GM23338 (cell line): ENCODE measurements around the gene UBQLNL. TPM values are rescaled to one million over a fixed set of nuclear protein-coding genes. Genes with fewer than 3 reads are reported as not detected.

Experiments
- ATAC-seq: fragments of 200-7000 bp; cut with Tn5 transposase; 3 replicates; pipeline ENCODE4 v1.9.1; 2020
- DNase-seq: peaks from one replicate; pipeline ENCODE4 v3.0.0-alpha.2; 2015; ENCODE audit warnings: low spot score
- H2AFZ ChIP-seq: fragments of 200-600 bp; sonication (generic); 2 replicates; pipeline ENCODE4 v1.8.0; 2016; ENCODE audit warnings: antibody characterized with exemption, mild to moderate bottlenecking, moderate library complexity
- H3F3A ChIP-seq: fragments of 200-600 bp; sonication (generic); replicated peaks from 2 replicates; pipeline ENCODE4 v1.8.0; 2017; ENCODE audit warnings: antibody characterized with exemption, mixed run types, low read depth
- H3K27ac ChIP-seq: fragments of 200-600 bp; sonication (generic); 2 replicates; pipeline ENCODE4 v1.6.1; 2016; ENCODE audit warnings: low read depth
- H3K27me3 ChIP-seq: fragments of 200-600 bp; sonication (generic); 2 replicates; pipeline ENCODE4 v1.8.0; 2016; ENCODE audit warnings: mild to moderate bottlenecking, mixed run types, moderate library complexity; ENCODE audit not compliant: insufficient read depth
- H3K36me3 ChIP-seq: fragments of 200-600 bp; sonication (generic); 2 replicates; pipeline ENCODE4 v1.8.0; 2016; ENCODE audit warnings: mild to moderate bottlenecking; ENCODE audit not compliant: insufficient read depth
- H3K4me1 ChIP-seq: fragments of 200-600 bp; sonication (generic); 2 replicates; pipeline ENCODE4 v1.8.0; 2016; ENCODE audit warnings: mild to moderate bottlenecking, moderate library complexity; ENCODE audit not compliant: insufficient read depth
- H3K4me2 ChIP-seq: fragments of 200-600 bp; sonication (generic); 2 replicates; pipeline ENCODE4 v1.7.1; 2017; ENCODE audit warnings: mixed run types
- H3K4me3 ChIP-seq: fragments of 200-600 bp; sonication (generic); 2 replicates; pipeline ENCODE4 v1.6.1; 2016; ENCODE audit warnings: mixed run types
- H3K79me2 ChIP-seq: fragments of 200-600 bp; sonication (generic); replicated peaks from 2 replicates; pipeline ENCODE4 v1.8.0; 2017; ENCODE audit warnings: mild to moderate bottlenecking; ENCODE audit not compliant: insufficient read depth
- H3K9me2 ChIP-seq: fragments of 200-600 bp; sonication (generic); 2 replicates; pipeline ENCODE4 v1.8.0; 2017; ENCODE audit not compliant: insufficient read depth
- H4K20me1 ChIP-seq: fragments of 200-600 bp; sonication (generic); replicated peaks from 2 replicates; pipeline ENCODE4 v1.8.0; 2017; ENCODE audit warnings: mild to moderate bottlenecking; ENCODE audit not compliant: insufficient read depth
- H3K27ac Mint-ChIP-seq: 2 replicates; pipeline ENCODE4 v1.8.0; 2020; ENCODE audit warnings: inconsistent platforms, mild to moderate bottlenecking, moderate library complexity, mixed read lengths
- H3K27me3 Mint-ChIP-seq: 3 replicates; pipeline ENCODE4 v1.8.0; 2022; ENCODE audit warnings: low read depth, mild to moderate bottlenecking, moderate library complexity, mixed read lengths, inconsistent platforms; ENCODE audit not compliant: insufficient read depth, poor library complexity
- H3K36me3 Mint-ChIP-seq: 3 replicates; pipeline ENCODE4 v1.8.0; 2021; ENCODE audit warnings: low read depth, mild to moderate bottlenecking, inconsistent platforms, moderate library complexity, mixed read lengths
- H3K4me1 Mint-ChIP-seq: 3 replicates; pipeline ENCODE4 v1.8.0; 2020; ENCODE audit warnings: mild to moderate bottlenecking, inconsistent platforms, mixed read lengths
- H3K4me3 Mint-ChIP-seq: 3 replicates; pipeline ENCODE4 v1.8.0; 2021; ENCODE audit warnings: moderate library complexity, mild to moderate bottlenecking, inconsistent platforms, mixed read lengths
- H3K9me3 Mint-ChIP-seq: 3 replicates; pipeline ENCODE4 v1.8.0; 2020; ENCODE audit warnings: moderate library complexity, mild to moderate bottlenecking, inconsistent platforms, mixed read lengths
- ETS1 ChIP-seq: IDR thresholded peaks from 2 replicates; pipeline ENCODE4 v1.6.1; 2016; ENCODE audit warnings: antibody characterized with exemption
- EZH2phosphoT487 ChIP-seq: fragments of 200-600 bp; sonication (generic); IDR thresholded peaks from one replicate; pipeline ENCODE4 v1.8.1; 2018; ENCODE audit warnings: antibody characterized with exemption; ENCODE audit not compliant: unreplicated experiment
- JUNB ChIP-seq: IDR thresholded peaks from one replicate; pipeline ENCODE4 v1.6.1; 2016; ENCODE audit warnings: antibody characterized with exemption; ENCODE audit not compliant: unreplicated experiment
- NANOG ChIP-seq: IDR thresholded peaks from 2 replicates; pipeline ENCODE4 v1.6.1; 2016; ENCODE audit warnings: antibody characterized with exemption, borderline replicate concordance
- STAT1 ChIP-seq: IDR thresholded peaks from one replicate; pipeline ENCODE4 v1.6.1; 2016; ENCODE audit warnings: antibody characterized with exemption; ENCODE audit not compliant: unreplicated experiment
- ZNF114 ChIP-seq: fragments of 250-450 bp; sonication (Bioruptor Pico); IDR thresholded peaks from 2 replicates; pipeline ENCODE4 v1.5.0; 2020; ENCODE audit warnings: mild to moderate bottlenecking, moderate library complexity
- ZNF462 ChIP-seq: fragments of 250-450 bp; sonication (Bioruptor Pico); IDR thresholded peaks from 2 replicates; pipeline ENCODE4 v1.5.0; 2020; ENCODE audit warnings: mild to moderate bottlenecking, moderate library complexity
- polyA plus RNA-seq: library from polyadenylated mRNA; unstranded; fragments of >200 nt; fragmentation: Nextera tagmentation; extraction: Ambion mirVana; gene quantifications from 2 replicates; pipeline ENCODE4 v1.2.1, GENCODE V29; 2016
- total RNA-seq: library from RNA; depleted of rRNA; stranded (reverse); fragments of >200 nt; shearing (Covaris generic); gene quantifications from 2 replicates; pipeline ENCODE4 v1.2.3, GENCODE V29; 2014

The UBQLNL gene
- total and polyA plus RNA-seq, 2 experiments from 2014 or later: 0.52 TPM; not detected in 1

GRCh38 chr11:5488798-5489399 is 27.6 kb downstream of the UBQLNL start:
- TF ChIP-seq EZH2phosphoT487 (no peak), JUNB (no peak), ZNF114 (CRISPR knock-in tag) (no peak), ZNF462 (CRISPR knock-in tag) (no peak), ETS1 (no peak), NANOG (no peak), STAT1 (no peak)
- Histone ChIP-seq H3F3A (no peaks in the 10 kb centered on the region), H3K36me3 (no peaks in the 10 kb centered on the region), H3K4me2 (no peak overlapping the region), H3K27ac (no peak overlapping the region), H2AFZ (no peak overlapping the region), H4K20me1 (no peaks in the 10 kb centered on the region), H3K79me2 (no peaks in the 10 kb centered on the region), H3K27me3 (no peaks in the 10 kb centered on the region), H3K4me3 (no peak overlapping the region), H3K4me1 (no peaks in the 10 kb centered on the region), H3K9me2 (peaks cover 3% of the 10 kb centered on the region; the same call in 1 of the 2 replicates)
- ATAC-seq (no peak), DNase-seq (no peak)
- Mint-ChIP-seq H3K4me1 (no peaks in the 10 kb centered on the region), H3K9me3 (no peaks in the 10 kb centered on the region), H3K36me3 (no peaks in the 10 kb centered on the region), H3K27me3 (peaks cover under 1% of the 10 kb centered on the region), H3K27ac (no peak overlapping the region), H3K4me3 (no peak overlapping the region)
